GM18498 (cell line): ENCODE data around the gene SEMA6A.

Experiments
- ATAC-seq: cut with Tn5 transposase; IDR thresholded peaks from one replicate; pipeline ENCODE4 v1.9.1; 2021; ENCODE audit warnings: mild to moderate bottlenecking, moderate library complexity; ENCODE audit not compliant: unreplicated experiment

Gene SEMA6A

GRCh38 chr5:116415182-116415581, 159.4 kb downstream of the SEMA6A start:
- no peak for ATAC-seq

- no peak for ATAC-seq
These were observed 163.5 kb downstream of the SEMA6A start for GRCh38 chr5:116411101-116411571.

DNA sequence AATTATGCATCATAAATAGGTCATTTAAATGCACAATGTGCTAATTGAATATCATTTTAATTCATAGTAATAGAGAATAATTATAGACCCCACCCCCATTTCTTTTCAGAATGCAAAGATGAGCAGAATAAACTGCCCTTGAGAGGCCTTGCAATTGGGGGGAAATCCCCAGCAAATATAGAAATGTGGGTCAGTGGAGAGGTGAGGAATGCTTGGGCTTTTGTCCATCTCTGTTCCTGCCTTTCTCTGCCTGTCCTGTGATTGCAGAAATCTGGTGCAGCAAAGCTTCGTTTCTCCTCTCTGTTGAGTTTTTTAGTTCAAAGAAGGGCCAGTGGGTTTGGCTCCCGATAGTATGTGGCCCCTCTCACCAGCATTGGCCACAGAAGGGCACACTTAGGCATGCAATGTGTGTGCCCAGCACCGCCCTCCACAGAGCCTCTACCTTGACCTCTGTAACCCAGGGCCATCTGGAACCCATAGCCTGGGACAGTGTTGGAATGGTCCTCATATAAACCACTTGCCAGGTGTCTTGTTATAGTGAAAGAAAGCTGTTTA, 164.2 kb downstream of the SEMA6A start:
- ATAC-seq = no peak

DNA sequence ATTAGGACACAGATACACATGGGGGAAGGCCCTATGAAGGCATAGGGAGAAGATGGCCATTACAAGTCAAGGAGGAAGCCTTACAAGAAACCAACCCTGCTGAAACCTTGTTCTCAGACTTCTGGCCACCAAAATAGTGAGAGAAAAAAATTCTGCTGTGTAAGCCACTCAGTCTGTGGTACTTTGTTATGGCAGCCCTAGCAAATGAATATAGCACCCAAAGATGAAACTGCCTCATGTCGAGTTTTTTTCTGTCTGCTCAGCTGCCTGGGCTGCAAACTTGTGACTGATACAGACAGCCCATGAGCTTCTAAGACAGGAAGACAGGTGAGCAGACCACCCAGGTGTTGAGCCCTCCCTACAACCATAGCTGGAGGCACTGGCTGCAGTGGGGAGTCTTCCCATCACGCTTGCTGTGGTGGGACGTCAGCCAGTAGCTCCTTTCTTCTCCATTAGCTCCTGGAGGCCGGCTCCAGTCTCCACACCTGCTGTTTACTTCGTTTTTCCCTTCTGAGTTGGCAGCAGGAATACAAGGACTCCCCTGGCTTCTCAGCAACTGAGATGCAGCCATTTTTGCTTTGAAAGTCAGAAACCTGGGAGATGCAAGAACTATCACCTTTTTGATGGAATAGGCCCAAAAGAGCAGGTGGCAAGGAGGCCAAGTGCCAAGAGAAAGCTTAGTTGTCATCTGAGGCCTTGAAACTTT, 164.9 kb downstream of the SEMA6A start:
- ATAC-seq = no peak

- no peak for ATAC-seq
These were observed 168.1 kb downstream of the SEMA6A start for GRCh38 chr5:116406306-116407041.

DNA sequence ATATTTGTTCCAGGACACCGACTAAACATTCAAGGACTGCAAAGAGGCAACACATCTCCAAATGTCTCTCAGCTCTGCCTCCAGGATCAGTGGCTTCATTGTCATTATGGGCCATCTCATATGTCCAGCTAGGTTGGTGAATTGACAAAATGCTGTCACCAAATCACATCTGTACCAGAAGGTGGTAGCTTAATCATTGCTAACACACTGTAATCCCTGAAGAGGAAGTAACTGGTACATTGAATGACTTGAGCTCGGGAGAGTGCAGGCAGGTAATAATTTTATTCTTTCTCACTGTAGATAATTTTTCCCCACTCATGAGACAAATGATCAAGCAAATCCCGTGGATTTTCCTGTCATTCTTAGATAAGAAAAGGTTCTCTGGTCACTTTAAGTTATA, 169.8 kb downstream of the SEMA6A start:
- ATAC-seq = no peak

DNA sequence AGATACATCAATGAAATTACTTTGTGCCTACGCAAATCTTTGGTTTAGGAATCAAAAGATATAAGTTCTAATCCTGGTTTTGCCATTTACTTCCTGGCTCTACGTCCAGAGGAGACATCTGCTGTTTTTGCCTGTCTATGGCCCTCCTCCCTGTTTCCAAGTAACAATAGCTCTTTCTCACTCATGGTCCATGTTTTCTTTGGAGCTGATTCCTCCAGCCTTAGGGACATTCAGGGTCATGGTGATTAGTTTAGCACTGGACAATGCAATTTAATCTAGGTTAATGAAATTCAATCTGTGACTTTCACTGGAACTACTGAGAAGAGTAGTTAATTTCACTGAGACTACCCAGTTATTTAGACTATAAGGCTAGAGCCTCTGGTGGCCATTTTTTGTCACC, 170.6 kb downstream of the SEMA6A start:
- no peak for ATAC-seq

DNA sequence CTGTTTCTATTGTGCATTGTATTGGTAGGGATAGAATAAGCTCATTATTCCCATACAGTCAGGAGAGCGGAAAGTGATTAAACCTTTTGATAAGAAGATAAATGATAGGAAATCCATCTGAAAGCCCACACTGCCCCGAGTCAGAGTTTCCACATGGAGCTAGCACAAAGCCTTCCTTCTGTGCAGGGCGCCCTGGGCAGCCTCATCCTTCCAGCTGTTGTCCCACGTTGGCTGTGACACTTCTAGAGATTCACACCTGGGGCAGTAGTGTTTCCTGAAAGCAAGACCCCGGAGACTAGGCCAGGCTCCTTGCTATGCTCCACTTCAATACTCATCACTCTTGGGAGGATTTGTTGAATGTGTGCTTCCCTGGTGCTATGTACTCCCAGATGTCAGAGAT, 172.4 kb downstream of the SEMA6A start:
- ATAC-seq = no peak

DNA sequence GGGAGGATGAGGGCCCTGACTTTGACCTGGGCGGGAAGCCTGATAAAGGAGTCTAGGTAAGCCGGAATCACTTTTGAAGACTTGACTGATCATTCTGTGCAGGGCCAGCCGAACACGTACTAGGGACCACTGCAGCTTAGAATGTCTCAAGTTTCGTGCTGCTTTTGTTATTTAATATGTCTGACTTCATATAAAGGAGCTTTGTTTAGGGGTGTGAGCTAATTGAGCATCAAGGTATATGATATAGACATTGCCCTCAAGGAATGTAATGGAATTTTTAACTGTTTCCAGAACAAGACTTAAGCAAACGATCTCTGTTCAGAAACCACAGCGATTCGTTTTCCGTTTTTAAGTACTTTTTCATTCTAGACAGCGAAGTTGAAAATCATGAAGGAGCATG, 173.0 kb downstream of the SEMA6A start:
- ATAC-seq = no peak

DNA sequence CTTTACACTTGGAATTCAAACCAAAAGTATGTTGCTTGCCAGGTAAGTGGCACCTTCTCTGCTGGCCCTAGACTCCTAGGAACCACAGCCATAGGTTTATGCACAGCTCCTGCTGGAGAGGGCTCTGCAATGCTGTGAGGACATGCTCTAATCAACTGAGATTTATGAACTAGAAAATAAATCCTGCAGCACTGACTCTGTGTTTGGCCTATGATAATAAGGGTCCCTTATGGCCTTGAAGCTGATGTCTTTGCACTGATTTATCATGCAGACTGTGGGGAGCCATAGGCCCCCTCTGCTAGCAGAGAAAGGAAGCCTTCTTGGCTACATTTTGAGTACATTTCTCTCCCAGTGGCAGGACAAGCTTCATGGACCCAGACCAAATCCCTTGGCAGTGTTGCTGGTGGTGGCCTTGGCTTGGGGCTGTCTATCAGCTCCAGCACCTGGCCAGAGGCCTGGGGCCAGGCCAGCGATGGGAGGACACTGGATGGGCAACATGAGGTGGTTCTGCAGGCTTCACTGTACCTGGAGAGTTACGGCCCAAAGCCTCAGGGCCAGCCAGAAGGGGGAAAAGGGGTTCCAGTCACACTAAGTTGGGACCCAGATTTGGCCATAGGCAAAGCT, 178.0 kb downstream of the SEMA6A start:
- no peak for ATAC-seq

DNA sequence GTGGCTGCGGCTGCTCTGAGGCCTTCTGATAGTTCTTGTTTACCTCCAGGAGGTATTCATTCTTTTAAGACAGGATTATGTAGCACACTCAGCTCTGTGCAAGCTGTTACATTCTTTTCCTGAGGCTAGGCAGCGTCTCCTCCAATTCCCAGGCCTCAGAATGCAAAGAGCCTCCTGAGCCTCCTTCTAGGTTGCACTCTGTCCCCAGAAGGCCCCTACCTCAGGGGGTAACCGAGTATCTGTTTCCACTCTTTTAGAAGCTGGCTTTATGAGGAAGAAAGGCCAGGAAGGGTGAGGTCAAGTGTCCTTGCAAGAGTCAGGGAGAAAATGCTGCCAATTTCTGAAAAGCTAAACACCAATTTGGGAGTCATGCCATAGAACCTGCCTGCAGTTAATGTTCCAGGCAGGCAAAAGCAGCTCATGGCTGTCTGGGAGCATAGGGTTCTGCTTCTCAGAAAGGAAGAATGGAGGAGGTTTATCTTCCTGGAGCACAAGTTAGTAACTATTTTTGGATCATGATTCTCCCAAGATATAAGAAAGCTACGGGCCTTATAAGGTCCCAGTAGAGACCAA, 178.9 kb downstream of the SEMA6A start:
- ATAC-seq = no peak

DNA sequence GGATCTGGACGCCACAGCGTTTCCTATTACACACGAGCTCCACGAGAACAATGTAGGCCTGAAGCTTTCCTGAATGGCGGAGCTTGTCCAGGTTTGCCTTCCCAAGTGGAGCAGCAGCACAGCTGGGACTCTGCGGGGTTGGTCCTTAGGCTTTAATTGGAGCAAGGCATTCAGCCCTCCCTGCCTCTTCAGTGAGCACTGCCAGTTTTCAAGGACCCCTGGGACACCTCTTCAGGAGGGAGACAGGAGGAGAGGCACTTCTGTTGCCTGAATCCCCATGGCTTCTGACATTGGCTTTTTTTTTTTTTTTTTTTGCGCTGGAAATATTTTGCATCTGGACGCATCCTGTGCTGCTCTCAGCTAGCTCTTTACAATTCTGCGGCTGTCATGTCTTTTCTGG, 179.4 kb downstream of the SEMA6A start:
- ATAC-seq = no peak

DNA sequence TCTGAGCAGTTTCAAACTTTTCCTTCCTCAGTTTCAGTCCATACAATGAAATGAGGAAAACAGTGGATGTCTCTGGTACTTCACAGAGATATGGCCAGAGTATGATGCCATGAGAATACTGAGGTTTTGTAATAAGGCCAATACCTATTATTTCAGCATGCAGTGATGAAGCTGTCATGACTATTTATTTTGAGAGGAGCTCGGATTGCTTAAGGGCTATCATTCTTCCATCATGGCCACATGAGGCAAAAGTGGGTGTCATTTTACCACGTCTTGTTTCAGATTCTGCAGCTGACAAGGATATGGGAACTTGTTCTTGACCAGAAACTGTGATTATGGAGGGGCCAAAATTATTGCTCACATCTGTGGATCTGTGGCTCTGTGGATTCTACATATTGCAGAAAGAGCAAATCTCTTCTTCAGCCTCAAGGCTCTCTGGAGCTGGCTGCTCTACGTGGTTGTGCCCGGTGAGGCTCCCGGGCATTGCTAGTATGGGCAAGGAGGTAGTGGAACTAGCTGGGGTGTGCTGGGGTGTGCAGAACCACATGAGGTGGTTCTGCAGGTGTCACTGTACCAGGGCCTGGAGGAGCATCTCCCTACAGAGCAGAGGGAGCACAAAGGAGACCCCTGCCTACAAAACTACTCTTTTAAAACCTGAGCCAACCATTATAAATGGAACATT, 180.3 kb downstream of the SEMA6A start:
- ATAC-seq = no peak
